ENCODE measurements around the gene ZNF892.
A peak's percentile ranks its signal among the peaks of the same experiment; 100 is the strongest.
"Not testable (repeated sequence)": the region's sequence is repeated elsewhere in the genome, so short reads cannot be mapped to it uniquely, and the experiment has no call there.

The ZNF892 gene

GRCh38 chr2:95231723-95232122, 24.4 kb downstream of the ZNF892 start:
- peak; percentile 63 for DNase-seq

- DNase-seq: no peak
Measured at GRCh38 chr2:95232232-95232631, 24.9 kb downstream of the ZNF892 start.

- DNase-seq: no peak
Measured at GRCh38 chr2:95234286-95234785, 27.0 kb downstream of the ZNF892 start.

GRCh38 chr2:95234816-95235215, 27.5 kb downstream of the ZNF892 start:
- DNase-seq: no peak

GRCh38 chr2:95238131-95238530, 30.8 kb downstream of the ZNF892 start:
- DNase-seq: no peak

- DNase-seq: no peak
Measured at GRCh38 chr2:95240091-95240490, 32.8 kb downstream of the ZNF892 start.

- no peak for DNase-seq
Measured at GRCh38 chr2:95240556-95240955, 33.2 kb downstream of the ZNF892 start.

- not testable (repeated sequence) for DNase-seq
Measured at GRCh38 chr2:95242084-95242483, 34.8 kb downstream of the ZNF892 start.
